HG03108 (cell line): Measurements from ENCODE around the gene TBXAS1.

Source experiments
- ATAC-seq: cut with Tn5 transposase; IDR thresholded peaks from one replicate; pipeline ENCODE4 v1.9.1; 2021; ENCODE audit warnings: moderate library complexity; ENCODE audit not compliant: unreplicated experiment

Gene TBXAS1

DNA sequence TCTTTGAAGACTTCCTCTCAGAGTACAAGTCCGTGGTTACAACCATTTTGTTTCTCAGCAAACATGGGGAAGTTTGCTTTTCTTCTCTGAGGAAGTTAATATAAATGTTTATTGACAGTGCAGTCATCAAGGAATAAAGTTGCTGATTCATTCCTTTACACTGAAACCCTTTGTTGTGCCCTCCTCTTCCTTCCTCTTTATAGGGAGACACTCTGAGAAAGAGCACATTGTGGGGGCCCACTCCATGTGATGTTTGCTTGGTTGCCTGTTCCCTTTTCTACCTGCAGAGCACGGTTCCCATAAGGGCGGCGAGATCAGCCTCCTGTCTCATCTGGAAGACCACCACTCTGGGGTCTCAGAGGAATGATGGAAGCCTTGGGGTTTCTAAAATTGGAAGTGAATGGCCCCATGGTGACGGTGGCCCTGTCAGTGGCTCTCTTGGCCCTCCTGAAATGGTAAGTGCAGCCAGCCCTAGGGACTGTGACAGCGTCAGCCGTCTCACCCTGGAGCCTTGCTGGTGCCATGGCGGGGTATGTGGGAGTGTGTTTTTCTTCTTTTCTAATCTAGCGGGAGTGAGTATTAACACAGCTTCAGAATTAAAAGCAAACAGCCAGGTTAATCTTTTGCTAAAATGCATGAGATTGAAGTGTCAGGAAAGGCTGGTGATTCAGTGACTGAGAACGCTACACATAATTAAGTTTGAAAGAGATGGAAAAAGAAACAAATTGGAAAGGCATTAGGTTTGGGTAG, at the start of gene TBXAS1:
Gene TBXAS1 (plus strand): TSS at position 240 of the 750 bp plus-strand sequence. CDS start 127 bp downstream, at position 367.
- no peak for ATAC-seq

DNA sequence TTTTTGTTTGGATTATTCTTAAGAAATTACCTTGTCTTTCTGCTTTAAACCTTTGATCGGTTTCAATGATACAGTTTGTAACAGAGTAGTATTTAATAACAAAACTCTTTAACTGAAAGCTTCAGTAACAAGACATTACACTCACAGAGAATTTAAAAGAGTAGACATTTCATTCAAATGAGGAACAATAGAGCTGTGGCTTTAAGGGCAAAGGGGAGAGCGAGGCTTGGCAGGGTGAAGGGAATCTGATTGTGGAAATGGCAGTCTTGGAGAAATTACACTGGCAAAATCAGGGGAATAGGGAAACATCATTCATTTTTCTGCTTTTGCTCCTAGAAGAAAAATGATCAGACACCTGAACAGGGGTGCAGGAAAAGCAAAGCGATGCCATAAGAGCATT, 46.1 kb upstream of the TBXAS1 start:
- no peak for ATAC-seq

DNA sequence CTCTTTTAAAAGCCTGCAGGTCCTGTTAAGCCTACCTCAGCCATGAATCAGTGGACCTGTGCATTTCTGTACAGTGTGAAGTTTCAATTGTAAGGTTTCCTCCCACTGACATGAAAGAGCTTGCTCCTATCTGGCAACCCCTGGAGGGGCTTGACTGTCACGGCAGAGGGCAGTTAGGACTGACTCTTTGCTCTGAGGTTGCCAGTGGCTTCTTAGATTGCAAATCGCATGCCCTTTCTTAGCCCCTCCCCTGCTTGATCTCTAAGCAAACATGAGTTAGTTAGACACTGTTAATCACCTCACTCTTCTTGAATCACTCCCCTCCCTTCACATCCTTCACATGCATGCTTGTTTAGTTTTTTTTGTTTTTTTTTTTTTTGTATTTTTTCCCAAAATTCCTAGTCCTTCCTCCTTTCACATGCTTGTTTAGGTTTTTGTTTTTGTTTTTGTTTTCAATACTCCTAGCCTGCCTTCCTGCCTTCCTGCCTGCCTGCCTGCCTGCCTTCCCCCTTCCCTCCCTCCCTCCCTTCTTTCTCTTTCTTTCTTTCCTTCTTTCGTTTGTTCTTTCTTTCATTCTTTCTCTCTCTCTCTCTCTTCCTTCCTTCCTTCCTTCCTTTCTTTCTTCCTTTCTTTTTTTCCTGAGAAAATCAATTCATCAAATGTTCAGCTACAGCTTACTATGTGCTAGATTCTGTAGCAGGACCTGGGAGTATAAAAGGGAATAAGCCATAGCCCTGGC, 45.2 kb upstream of the TBXAS1 start:
- ATAC-seq: no peak

DNA sequence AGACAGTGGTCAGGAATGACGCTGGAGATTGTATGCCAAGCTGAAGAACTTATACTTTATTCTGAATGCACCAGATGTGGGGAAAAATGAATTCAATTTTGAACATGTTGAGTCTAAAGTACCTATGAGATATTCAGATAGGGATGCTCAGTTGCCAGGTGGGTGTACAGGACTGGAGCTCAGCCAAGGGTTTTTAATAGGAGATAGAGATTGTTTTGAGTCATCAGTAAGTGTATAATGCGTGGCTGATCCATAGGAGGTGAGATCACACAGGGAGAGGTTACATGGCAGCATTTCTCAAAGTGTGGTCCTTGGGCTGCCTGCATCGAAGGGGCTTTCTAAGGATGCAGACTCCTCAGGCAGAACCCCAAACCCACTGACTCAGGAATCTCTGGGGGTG, 44.4 kb upstream of the TBXAS1 start:
- ATAC-seq: no peak

DNA sequence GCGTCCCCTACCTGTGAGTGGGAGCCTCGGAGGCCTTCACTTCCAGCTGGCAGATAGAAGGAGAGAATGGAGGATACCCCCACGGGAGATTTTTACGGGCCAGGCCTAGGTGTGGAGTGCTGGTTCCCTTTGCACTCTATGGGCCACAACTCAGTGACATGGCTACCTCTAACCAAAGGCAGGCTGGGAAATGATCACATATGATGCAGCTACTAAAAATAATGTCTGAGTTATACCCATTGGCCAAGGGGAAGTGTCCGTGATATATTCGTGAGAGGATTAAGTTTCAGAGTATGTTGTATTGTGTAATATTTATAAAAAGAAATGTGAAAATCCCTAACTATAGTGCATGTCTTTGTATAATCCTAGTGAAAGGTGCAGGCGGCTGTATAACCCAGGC, 37.7 kb upstream of the TBXAS1 start:
- ATAC-seq: no peak

DNA sequence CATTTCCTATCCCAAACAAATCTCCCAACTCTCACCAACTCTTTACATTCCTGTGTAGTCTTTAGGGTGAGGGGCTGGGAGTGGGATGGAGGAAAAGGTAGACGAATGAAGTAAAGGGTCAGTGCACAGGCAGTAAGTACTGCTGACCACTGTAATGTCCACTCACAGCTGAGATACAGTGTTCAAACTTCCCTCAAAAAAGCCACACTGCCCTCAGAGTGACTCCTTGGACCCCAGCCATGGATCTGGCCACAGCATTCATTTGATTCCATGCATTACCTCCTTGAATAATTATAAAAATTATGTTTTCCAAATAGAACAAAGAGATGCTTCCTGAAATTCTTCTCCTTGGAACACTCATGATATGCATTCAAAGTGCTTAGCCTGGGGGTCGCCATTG, 31.5 kb upstream of the TBXAS1 start:
- ATAC-seq: no peak

DNA sequence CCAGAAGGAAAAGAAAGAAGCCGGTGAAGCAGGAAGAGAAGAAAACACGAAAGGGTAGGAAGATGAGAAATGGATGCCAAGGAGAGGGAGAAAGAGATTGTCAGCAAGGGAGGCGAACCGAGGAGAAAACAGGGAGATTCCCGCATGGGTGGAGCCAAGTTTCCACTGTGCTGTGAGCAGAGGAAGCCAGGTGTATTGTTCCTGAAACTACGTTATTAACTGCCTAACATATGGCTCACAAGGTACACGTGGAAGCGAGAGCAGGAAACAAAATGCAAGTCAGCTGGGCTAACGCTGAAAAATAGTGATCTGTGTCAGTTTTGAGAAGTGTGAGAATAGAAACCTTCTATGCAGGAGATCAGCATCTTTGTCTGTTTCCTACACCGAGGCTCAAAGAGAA, 30.8 kb upstream of the TBXAS1 start:
- ATAC-seq: peak; percentile 86

DNA sequence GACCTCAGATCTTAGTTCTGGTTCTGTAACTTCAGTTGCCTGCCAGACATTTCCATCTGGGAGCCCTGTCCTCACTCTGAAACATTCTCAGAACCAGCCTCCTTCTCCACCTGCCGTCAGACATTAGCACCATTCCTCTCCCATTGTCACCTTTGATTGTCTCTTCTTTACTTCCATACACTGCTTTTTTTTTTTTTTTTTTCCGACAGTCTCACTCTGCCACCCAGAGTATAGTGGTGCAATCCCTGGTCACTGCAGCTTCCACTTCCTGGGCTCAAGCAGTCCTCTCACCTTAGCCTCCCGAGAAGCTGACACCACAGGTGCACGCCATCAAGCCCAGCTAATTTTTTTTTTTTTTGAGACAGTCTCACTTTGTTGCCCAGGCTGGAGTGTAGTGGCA, 30.2 kb upstream of the TBXAS1 start:
- ATAC-seq: no peak

DNA sequence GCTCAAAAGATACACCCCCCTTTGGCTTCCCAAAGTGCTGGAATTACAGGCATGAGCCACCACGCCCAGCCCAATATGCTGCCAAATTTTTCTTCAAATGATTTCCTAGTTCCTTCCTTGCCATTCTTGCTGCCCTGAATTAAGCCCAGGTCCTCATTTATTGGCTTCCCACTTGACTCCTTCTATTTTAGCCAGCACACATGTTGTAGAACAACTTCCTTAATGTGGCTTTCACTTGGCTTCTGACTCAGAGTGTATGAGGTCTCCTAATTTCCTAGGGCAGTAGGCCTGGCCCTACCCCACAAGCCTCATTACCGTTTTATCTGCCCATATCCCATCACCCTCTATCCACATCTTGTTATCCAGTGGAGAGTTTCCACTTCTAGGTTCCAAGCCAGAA, 29.5 kb upstream of the TBXAS1 start:
- no peak for ATAC-seq

DNA sequence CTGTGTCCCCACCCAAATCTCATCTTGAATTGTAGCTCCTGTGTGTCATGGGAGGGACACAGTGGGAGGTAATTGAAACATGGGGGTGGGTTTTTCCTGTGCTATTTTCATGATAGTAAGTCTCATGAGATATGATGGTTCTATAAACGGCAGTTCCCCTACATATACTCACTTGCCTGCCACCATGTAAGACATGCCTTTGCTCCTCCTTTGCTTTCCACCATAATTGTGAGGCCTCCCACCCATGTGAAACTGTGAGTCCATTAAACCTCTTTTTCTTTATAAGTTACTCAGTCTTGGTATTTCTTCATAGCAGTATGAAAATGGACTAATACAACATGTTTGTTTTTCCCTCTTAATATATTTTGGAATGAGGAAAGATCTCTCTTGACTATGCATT, 24.5 kb upstream of the TBXAS1 start:
- ATAC-seq: no peak

DNA sequence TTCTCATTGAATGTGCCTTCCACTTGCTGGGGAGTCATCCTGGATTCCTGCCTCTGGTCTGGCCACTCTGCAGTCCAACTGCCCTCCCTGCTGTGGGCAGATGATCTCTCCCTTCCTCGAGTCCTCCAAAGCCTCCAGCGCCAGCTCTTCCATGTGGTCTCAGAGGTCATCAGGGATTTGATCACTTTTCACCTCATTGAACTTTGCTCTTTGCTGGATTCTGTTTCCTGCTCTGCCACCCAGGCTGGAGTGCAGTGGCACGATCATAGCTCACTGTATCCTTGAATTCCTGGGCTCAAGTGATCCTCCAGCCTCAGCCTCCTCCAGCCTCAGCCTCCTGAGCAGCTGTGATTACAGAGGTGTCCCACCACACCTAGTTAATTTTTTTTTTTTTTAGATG, 22.1 kb upstream of the TBXAS1 start:
- ATAC-seq: no peak

DNA sequence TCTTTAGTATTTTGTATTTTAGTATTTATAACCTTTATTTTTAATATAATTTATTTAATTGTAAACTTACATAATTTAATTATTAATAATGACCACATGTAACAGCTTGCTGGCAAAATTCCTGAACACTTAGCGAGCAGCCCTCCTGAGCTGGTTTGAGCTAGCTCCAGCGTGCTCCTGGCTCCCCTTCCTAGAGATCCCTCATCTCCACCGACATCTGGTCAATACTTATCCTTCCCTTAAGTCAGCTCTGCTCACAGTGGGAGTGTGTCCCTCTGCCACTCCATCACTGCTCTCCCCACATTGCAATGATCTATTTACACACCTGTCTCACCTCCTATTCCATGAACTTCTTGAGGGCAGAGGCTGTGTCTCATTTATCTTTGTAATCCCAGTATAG, 20.6 kb upstream of the TBXAS1 start:
- ATAC-seq: no peak

DNA sequence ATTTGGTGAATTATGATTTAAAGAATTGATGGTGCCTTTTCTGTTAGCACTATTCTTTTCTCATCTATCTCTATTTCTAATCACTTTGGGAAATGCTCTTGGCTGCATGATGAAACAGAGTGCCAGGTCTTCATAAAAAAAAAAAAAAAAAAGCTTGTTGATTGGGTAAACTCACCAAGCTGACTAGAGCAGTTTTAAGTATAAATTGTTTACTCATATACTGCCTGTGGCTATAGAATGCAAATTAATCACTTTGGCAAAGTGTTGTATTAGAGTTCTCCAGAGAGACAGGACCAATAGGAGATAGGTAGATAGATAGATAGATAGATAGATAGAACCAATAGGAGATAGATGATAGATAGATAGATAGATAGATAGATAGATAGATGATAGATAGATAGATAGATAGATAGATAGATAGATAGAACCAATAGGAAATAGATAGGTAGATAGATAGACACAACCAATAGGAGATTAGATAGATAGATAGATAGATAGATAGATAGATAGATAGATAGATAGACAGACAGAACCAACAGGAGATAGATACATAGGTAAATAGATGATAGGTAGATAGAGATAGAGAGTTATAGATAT, 20.1 kb upstream of the TBXAS1 start:
- no peak for ATAC-seq

DNA sequence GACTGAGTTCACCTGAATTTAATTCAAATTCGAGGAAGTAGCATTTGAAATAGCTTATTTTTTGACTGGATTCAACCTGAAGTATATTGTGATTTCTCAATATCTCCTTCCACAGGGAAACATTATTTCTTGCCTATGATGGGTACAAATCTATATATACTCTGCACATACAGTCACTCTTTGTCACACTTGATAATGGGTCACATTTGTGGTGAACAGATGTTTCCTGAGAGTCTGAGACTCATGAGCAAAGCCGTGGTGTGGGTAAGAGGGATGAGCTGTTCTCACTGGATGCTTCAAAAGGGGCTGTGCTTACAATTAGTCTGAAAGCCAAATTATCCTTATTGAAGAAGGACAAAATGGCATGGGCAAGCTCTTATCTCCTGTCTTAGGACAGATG, 18.0 kb upstream of the TBXAS1 start:
- ATAC-seq: no peak

DNA sequence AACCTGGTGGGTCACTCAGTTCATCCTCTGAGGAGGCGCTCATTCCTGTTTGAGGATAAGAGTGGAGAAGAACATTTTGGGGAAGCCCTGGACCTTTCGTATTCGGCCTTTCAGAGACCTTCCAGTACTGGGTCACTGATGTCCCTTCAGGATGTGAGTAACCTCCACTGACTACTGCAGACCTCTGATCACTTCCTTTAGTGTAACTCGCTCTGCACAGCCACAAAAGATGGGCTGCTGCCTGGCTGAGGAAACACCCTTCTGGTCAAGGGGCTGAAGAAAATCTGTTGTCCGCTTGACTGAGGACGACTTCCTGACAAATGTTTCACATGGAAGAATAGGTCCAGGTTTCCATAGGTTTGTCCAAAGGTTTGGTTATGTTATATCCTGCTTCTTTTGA, 15.9 kb upstream of the TBXAS1 start:
- ATAC-seq: no peak

DNA sequence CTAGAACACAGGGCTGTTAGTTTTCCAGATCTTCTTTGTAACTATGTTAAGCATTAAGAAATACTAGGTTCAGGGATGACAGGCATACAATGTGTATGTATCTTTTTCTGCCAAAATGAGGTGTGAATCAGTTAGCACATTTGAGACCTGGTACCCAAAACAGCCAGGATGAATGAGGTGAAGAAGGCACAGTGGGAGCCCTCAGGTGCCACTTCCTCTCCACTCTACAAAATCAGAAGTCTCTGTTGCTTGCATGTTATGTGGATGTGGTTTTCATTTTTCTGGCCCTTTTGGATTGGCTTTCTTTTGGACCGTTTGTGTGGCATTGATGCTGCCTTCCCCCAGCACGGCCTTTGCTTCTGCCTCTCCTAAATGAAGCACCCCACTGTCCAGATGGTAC, 15.4 kb upstream of the TBXAS1 start:
- ATAC-seq: no peak

DNA sequence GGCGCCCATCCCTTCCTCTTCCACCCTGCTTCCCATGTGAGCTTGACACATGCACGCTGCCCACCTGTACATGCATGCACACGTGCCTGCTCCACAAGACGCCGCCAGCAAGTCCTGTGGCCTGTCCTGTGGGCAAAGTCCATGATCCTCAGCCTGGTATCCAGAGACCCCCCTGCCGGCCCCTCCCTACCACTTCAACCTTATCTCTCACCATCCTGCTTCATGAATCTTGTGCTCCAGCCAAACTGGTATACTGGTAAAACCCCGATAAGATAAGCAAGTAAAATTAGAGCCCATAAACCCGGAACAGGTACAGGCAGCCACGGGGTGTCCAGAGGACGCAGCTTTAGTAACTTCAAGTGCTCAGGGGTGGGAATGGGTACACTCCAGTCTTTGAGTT, 11.8 kb upstream of the TBXAS1 start:
- ATAC-seq: no peak

DNA sequence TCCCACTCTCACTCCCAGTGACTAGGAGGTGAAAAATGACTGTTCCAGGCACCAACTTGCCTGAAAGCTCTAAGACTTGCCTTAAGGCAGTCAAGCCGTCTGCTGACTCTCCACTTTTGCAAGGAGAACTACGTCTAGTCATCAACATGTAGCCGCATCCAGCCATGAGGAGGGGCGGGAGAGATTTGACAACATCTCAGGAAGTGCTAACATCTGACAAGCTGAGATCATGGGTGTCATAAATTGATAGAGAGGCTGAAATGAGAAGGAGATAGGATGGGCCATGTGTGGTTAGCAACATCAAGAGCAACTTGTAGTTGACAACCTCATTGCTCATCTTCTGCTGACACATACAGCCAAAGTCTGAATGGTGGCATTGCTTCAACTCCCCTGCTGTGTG, 9.0 kb upstream of the TBXAS1 start:
- no peak for ATAC-seq

DNA sequence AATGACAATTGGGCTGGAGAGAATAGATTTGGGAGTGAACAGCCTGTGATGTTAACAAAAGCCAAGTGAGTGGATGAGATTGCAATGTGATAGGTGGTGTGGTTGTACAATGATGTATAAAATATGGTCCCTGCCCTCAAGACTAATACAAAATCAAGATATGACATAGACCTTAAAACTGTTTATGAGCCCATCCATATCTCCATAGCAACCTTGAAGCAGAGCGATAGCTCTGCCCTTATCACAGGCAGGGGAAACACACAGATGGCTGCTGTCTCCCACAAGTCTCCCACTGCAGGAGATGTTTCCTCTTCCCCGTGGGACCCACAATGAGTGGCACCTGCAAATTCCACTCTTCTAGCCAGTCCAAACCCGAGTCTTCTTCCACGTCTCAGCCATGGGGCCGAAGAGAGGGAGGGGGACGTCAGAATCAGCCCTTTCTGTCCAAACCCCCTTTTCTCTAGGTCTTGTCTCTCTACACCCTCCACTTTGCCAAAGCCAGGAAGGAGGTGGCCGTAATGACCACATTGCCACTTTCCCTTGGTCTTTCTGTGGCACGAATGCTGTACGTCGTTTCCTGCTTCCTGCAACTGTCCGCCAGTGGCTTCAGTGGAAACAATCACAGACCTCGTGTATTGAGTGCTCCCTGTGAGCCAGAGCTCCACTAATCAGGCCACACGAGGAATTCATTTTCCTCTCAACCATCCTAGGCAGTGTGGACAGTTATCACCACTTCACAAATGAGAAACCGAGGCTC, 7.5 kb upstream of the TBXAS1 start:
- no peak for ATAC-seq

DNA sequence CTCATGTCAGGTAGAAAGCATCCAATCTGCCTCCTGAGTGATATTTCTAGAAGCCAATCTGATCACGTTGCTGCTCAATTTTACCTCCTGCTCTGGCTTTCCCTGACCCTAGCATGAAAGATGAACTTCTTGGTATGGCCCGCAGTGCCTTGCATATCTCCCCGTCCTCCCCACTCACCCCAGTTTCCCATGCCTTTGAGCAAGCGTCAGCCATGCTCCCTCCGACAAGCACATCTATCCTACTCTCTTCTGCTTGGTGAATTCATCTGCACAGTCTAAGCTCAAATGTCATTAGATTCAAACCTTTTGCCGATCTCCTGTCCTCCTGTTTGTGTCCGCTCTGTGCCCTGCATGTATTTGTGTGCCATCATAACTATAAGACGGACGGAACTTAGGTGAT, 6.2 kb upstream of the TBXAS1 start:
- no peak for ATAC-seq

DNA sequence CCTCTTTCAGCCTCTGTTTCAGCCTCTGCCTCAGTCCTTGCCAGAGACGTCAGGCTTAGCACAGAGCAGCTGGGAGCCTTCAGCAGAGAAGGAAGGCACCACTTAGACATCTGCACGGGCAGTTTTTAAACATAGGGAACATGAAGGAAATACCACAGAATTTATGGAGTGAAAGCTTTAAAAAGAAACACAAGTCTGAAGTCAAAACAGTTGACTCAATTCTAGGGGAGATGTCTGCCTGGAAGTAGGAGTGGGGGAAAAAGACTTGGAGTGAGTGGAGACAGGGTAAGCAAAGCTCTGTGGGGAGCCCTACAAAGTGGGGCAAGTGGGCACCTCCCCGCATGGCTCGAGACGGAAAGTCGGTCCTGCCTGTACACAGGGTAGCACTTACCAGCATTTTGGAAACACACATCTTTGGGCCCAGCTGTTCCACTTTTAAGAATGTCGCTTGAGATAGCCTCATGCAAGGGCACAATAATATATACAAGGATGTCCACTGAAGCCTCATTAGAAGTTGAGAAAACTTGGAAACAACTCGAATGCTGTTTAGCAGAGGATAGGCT, 5.0 kb upstream of the TBXAS1 start:
- ATAC-seq: no peak
